WERI-Rb-1 (cell line): ENCODE measurements around the gene CHEK2.

Source experiments
- DNase-seq: peaks from one replicate; pipeline ENCODE4 v3.0.0-alpha.2; 2020
- H3K27ac ChIP-seq: fragments of 250-450 bp; sonication (Bioruptor Pico); 2 replicates; pipeline ENCODE4 v1.5.1; 2020; ENCODE audit warnings: mild to moderate bottlenecking, moderate library complexity
- H3K27me3 ChIP-seq: fragments of 250-450 bp; sonication (Bioruptor Pico); 2 replicates; pipeline ENCODE4 v1.5.1; 2021; ENCODE audit warnings: mild to moderate bottlenecking, low read depth, moderate library complexity; ENCODE audit not compliant: insufficient read depth, severe bottlenecking
- H3K36me3 ChIP-seq: fragments of 250-450 bp; sonication (Bioruptor Pico); 2 replicates; pipeline ENCODE4 v1.5.1; 2020; ENCODE audit warnings: mild to moderate bottlenecking, moderate library complexity
- H3K4me3 ChIP-seq: 2 replicates; pipeline ENCODE4 v1.5.1; 2011; ENCODE audit warnings: low read depth, mild to moderate bottlenecking, control low read depth, low read length
- H3K9me3 ChIP-seq: fragments of 250-450 bp; sonication (Bioruptor Pico); 2 replicates; pipeline ENCODE4 v1.5.1; 2021; ENCODE audit warnings: mild to moderate bottlenecking, moderate library complexity; ENCODE audit not compliant: severe bottlenecking
- TF ChIP-seq, protein P1 (sequence below): IDR thresholded peaks from 2 replicates; pipeline ENCODE4 v1.5.1; 2011; ENCODE audit warnings: low read depth, mild to moderate bottlenecking, control low read depth, inconsistent platforms, low read length

The CHEK2 gene

DNA sequence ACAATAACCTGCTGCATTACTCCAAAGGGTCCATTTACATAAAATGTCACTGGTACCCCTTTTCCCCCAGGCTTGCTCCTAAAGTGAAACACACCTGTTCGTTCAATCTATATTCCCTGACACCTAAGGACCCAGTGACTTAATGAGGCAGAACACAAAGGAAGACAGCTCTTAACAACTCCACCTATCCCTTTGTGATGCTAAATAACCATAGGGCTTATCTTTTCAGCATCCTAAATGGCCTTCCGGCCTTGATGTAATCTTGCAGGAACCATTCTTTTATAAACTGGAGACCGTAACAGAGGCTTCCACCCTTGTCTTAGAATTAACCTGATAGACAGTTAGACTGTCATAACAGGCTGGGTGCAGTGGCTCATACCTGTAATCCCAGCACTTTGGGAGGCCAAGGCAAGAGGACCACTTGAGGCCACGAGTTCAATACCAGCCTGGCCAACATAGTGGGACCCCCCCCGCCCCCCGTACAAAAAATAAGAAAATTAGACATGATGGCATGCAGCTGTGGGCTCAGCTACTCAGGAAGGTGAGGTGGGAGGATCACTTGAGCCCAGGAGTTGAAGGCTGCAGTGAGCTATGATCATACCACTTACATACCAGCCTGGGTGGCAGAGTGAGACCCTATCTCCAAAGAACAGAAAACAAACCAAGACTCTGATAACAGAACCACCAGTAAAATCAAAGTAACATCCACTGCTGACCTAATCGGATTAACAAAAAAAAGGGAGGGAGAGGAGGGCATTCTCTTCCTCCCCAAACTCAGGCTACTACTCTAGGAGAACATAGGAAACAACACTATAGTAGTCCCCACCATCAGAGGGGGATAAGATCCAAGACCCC lies 5.1 kb downstream of the CHEK2 start:
- TF ChIP-seq, protein P1, sequence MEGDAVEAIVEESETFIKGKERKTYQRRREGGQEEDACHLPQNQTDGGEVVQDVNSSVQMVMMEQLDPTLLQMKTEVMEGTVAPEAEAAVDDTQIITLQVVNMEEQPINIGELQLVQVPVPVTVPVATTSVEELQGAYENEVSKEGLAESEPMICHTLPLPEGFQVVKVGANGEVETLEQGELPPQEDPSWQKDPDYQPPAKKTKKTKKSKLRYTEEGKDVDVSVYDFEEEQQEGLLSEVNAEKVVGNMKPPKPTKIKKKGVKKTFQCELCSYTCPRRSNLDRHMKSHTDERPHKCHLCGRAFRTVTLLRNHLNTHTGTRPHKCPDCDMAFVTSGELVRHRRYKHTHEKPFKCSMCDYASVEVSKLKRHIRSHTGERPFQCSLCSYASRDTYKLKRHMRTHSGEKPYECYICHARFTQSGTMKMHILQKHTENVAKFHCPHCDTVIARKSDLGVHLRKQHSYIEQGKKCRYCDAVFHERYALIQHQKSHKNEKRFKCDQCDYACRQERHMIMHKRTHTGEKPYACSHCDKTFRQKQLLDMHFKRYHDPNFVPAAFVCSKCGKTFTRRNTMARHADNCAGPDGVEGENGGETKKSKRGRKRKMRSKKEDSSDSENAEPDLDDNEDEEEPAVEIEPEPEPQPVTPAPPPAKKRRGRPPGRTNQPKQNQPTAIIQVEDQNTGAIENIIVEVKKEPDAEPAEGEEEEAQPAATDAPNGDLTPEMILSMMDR = no peak
- no peak for DNase-seq
- no peaks in the 10 kb centered on the region for H3K9me3 ChIP-seq
- no peaks in the 10 kb centered on the region for H3K27me3 ChIP-seq
- H3K27ac ChIP-seq = no peak overlapping the region
- H3K36me3 ChIP-seq = peaks cover 22% of the 10 kb centered on the region
- no peak overlapping the region for H3K4me3 ChIP-seq

DNA sequence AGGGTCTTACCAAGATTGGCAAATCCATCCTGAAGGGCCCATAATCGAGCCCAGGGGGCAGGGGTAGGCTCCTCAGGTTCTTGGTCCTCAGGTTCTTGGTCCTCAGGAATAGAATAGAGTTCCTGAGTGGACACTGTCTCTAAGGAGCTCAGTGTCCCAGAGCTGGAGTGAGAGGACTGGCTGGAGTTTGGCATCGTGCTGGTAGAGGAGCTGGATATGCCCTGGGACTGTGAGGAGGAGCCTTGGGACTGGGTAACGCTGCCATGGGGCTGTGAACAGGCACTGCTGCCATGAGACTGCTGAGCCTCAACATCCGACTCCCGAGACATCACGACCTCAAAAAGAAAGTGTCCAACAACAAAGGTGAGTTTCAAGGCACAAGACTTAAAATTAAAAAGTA lies 7.2 kb downstream of the CHEK2 start:
- Histone ChIP-seq H3K9me3 (no peaks in the 10 kb centered on the region), H3K4me3 (no peak overlapping the region), H3K36me3 (peaks cover 22% of the 10 kb centered on the region), H3K27ac (no peak overlapping the region), H3K27me3 (no peaks in the 10 kb centered on the region)
- no peak for DNase-seq
- TF ChIP-seq, protein P1 = no peak

GRCh38 chr22:28730179-28730578 lies 11.4 kb downstream of the CHEK2 start:
- Histone ChIP-seq H3K4me3 (no peak overlapping the region), H3K27ac (no peak overlapping the region), H3K27me3 (no peaks in the 10 kb centered on the region), H3K9me3 (no peaks in the 10 kb centered on the region), H3K36me3 (peaks cover 19% of the 10 kb centered on the region)
- DNase-seq = no peak
- TF ChIP-seq, protein P1 = no peak

DNA sequence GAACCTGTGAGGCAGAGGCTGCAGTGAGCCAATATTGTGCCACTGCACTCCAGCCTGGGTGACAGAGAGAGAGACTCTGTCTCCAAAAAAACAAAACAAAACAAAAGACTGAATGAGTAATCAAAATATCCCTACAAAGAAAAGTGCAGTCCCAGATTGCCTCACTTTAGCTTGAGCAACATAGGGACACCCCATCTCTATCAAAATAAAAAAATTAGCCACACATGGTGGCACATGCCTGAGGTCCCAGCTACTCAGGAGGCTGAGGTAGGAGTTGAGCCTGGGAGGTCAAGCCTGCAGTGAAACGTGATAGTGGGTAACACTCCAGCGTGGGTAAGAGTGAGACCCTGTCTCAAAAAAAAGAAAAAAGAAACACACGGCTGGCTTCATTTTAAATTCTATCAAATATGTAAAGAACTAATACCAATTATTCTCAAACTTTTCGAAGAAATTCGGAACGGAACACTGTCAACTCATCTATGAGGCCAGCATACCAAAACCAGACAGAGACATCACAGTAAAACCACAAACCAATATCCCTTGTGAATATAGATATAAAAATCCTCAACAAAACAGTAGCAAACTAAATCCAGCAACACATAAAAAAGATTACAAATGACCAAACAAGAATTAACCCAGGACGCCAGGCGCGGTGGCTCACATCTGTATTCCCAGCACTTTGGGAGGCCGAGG lies 12.9 kb downstream of the CHEK2 start:
- H3K4me3 ChIP-seq = no peak overlapping the region
- H3K36me3 ChIP-seq = peaks cover 29% of the 10 kb centered on the region
- H3K9me3 ChIP-seq = no peaks in the 10 kb centered on the region
- H3K27ac ChIP-seq = no peak overlapping the region
- H3K27me3 ChIP-seq = no peaks in the 10 kb centered on the region
- TF ChIP-seq, protein P1 = no peak
- DNase-seq = no peak

- Histone ChIP-seq H3K9me3 (no peaks in the 10 kb centered on the region), H3K27ac (no peak overlapping the region), H3K4me3 (no peak overlapping the region), H3K36me3 (peaks cover 25% of the 10 kb centered on the region), H3K27me3 (no peaks in the 10 kb centered on the region)
- TF ChIP-seq, protein P1 = no peak
- DNase-seq = no peak
Measured at GRCh38 chr22:28728002-28728401, 13.6 kb downstream of the CHEK2 start.
